NT2/D1 (cell line): ENCODE results near the gene TRIM68.

Source experiments
- DNase-seq: peaks from one replicate; pipeline ENCODE4 v3.0.0-alpha.2; 2011; ENCODE audit warnings: low read depth, low spot score
- H3K27me3 ChIP-seq: 2 replicates; pipeline ENCODE4 v1.6.0; 2011; ENCODE audit warnings: mild to moderate bottlenecking; ENCODE audit not compliant: insufficient read length, insufficient read depth
- H3K36me3 ChIP-seq: 2 replicates; pipeline ENCODE4 v1.6.1; 2011; ENCODE audit warnings: mild to moderate bottlenecking, low read length, mixed read lengths; ENCODE audit not compliant: insufficient read depth, insufficient read length
- H3K4me1 ChIP-seq: 2 replicates; pipeline ENCODE4 v1.5.1; 2011; ENCODE audit not compliant: insufficient read depth, insufficient read length
- H3K4me3 ChIP-seq: 2 replicates; pipeline ENCODE4 v1.5.1; 2011; ENCODE audit warnings: low read depth; ENCODE audit not compliant: insufficient read length
- H3K9ac ChIP-seq: 2 replicates; pipeline ENCODE4 v1.6.0; 2011; ENCODE audit warnings: low read depth; ENCODE audit not compliant: insufficient read length
- H3K9me3 ChIP-seq: 2 replicates; pipeline ENCODE4 v1.5.1; 2011; ENCODE audit warnings: mild to moderate bottlenecking, low read length; ENCODE audit not compliant: insufficient read depth
- SUZ12 ChIP-seq: IDR thresholded peaks from 2 replicates; pipeline ENCODE4 v1.6.1; 2011; ENCODE audit not compliant: insufficient read length, insufficient read depth; ENCODE audit errors: extremely low read depth
- YY1 ChIP-seq: IDR thresholded peaks from 2 replicates; pipeline ENCODE4 v1.6.1; 2011; ENCODE audit not compliant: insufficient read length, insufficient read depth
- ZNF274 ChIP-seq: IDR thresholded peaks from 2 replicates; pipeline ENCODE4 v1.6.1; 2011; ENCODE audit warnings: mild to moderate bottlenecking, low read depth, low read length

TRIM68 gene

DNA sequence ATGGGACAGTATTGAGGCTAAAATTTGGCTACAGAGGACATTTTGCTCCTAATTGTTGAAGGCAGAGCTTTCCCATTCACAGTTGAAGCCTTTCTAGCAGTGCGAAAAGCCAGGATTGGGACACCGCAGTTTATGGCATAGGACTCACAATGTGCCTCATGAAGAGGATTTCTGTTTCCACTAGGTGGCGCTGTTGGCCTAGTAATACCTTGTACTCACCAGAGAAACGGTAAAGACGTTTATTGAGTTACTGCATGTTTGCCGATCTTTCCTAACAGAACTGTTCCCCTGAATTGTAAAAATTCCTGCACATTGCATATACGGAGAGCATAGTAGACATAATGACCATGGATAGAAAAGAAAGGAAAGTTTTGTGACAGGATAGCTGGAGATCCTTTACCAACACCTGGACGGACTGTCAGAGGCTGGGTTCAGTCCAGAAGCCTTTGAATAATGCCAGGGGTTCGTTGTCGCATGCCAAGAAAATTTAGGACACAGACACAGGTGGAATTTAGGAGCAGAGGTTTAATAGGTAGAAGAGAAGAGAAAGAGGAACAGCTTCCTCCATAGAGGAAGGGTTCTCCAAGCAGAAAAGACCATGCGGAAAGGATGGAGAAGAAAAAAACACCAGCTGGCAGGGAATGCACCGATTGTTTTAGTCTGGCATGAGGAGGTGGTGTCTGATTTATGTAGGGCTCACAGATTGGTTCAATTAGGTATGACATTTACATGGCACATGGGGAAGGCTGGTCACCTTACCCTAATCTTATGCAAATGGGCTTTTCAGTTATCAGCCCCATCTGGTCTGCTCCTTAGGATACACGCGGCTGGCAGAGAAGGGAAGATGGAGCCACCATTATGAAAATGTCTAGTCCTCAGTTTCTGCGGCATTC lies 18.4 kb upstream of the TRIM68 start:
- Histone ChIP-seq H3K4me1 (no peaks in the 10 kb centered on the region), H3K9me3 (no peaks in the 10 kb centered on the region), H3K4me3 (no peak overlapping the region), H3K9ac (no peak overlapping the region), H3K36me3 (no peaks in the 10 kb centered on the region), H3K27me3 (no peaks in the 10 kb centered on the region)
- TF ChIP-seq SUZ12 (no peak), ZNF274 (no peak), YY1 (no peak)
- peak; percentile 80 for DNase-seq

DNA sequence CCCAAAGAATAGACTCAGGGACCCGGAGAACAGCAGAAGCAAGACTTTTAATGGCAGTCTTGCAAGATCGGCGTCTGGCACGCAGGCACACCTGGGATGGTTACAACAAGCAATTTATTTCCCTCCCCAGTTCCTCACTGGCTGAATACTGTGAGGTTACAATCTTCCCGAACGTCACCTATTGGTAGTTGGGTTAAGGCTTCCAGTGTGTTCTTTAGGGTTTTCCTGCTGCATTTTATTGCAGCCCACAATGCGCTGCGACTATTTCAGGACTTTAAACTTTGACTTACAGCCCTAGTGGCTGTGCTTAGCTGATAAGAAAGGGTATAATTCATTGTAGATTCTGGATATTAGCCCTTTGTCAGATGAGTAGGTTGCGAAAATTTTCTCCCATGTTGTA lies 11.5 kb upstream of the TRIM68 start:
- Histone ChIP-seq H3K4me1 (no peaks in the 10 kb centered on the region), H3K4me3 (no peak overlapping the region), H3K36me3 (no peaks in the 10 kb centered on the region), H3K9ac (no peak overlapping the region), H3K27me3 (no peaks in the 10 kb centered on the region), H3K9me3 (no peaks in the 10 kb centered on the region)
- no peak for DNase-seq
- TF ChIP-seq SUZ12 (no peak), YY1 (no peak)

DNA sequence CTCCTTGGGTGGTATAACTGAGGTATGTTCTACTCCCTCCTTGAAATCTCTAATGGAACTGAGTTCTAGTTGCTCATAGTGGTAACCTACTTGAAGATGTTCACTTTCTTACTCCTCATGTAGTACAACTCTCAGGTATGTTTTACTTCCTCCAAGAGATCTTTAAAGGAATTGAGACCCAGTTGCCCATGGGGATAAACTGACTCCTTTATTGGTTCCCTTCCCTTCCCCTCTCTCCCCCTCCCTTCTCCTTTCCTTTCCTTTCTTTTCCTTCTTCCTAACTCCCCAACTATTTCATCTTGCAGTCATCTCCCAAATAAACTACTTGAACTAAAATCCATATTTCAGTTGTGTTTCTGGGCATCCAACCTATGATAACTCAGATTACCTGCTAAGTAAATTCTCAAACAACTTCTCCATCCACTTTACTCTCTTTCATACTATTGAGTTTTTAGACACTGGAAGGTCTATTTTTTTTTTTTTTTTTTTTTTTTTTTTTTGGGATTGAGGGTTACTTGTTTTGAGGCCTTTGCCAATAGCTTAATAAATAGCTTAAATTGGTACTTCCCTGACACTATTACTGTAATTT lies 7.9 kb upstream of the TRIM68 start:
- DNase-seq = no peak
- no peak for TF ChIP-seq SUZ12
- no peak for TF ChIP-seq YY1
- no peak for TF ChIP-seq ZNF274

DNA sequence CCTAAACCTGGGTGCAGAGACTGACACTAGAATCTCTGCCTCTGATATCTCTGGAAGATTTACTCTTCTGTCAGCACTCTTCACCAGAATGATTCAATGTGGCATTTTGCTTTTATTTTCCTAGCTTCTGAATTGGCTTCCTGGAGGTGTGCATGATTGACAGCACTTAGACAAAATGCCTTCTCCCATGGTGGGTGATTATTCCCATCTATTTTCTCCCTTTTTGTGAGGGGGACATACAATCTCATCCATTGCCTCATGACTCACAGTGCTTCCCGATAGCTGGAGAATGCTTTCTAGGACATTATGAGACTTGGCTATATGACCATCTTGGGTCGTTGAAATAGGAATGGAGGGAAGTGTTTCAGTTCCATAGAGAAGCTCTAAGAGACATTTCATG lies 4.0 kb upstream of the TRIM68 start:
- no peak for TF ChIP-seq SUZ12
- TF ChIP-seq ZNF274 = no peak
- TF ChIP-seq YY1 = no peak
- Histone ChIP-seq H3K4me3 (no peak overlapping the region), H3K27me3 (no peaks in the 10 kb centered on the region), H3K4me1 (no peaks in the 10 kb centered on the region), H3K9ac (no peak overlapping the region), H3K36me3 (no peaks in the 10 kb centered on the region), H3K9me3 (0 out of 2 replicates have a peak, but pooled peaks cover 6% of the 10 kb centered on the region)
- DNase-seq = no peak

More for the DNA sequence above, 7.9 kb upstream of the TRIM68 start:
- Histone ChIP-seq H3K4me3 (no peak overlapping the region), H3K27me3 (no peaks in the 10 kb centered on the region), H3K9ac (no peak overlapping the region), H3K36me3 (no peaks in the 10 kb centered on the region), H3K9me3 (no peaks in the 10 kb centered on the region), H3K4me1 (no peaks in the 10 kb centered on the region)

DNA sequence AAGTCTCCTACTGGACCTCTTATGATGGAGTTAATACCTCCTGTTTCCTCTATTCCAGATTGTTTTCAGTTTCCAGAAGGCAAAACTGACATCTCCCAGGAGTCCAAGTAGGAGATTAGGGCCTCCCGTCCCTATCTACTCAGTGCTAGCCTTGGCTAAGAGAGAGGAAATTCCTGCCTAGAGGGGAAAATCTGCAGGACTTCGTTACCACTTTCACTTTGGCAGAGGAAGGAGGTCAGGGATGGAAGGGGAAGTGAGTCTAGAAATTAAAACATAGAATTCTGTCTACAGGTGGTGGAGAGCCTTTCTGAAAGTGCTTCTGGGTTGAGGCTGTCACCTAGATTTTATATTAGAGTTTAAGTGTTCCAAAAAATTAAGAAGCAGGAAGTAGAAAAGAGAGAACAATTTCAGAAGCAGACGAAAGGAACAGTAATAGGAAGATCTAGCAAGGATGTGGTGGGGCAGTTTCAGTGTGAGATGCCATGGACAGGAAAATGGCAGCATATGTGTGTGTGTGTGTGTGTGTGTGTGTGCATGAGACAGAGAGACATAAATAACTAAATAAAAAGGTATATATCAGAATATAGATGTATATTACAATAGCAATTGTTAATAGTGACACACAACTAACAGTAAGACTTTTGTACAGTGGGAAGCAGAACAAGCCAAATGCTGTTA lies 2.4 kb upstream of the TRIM68 start:
- Histone ChIP-seq H3K4me1 (no peaks in the 10 kb centered on the region), H3K36me3 (peaks cover 2% of the 10 kb centered on the region), H3K27me3 (no peaks in the 10 kb centered on the region), H3K9me3 (0 out of 2 replicates have a peak, but pooled peaks cover 6% of the 10 kb centered on the region), H3K9ac (no peak overlapping the region), H3K4me3 (no peak overlapping the region)
- no peak for TF ChIP-seq ZNF274
- TF ChIP-seq YY1 = no peak
- no peak for TF ChIP-seq SUZ12
- no peak for DNase-seq

DNA sequence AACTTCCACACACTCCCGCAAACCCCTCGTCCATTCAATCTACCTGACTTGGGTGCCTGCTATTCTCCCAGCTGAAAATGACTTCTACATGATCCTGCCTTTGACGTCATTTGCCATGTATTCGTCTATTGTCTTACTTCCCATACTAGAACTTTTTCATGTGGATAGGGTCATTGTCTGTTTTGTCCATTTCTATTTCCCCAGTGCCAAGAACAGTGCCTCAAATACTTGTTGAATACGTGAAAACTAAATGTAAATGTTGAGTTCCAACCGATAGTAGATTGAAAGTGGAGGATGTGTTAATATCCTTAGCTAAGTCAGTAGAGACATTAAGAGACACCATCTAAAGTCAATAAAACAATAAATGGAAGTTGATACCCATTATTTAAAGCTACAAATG lies 935 bp downstream of the TRIM68 start:
- H3K4me3 ChIP-seq = peak overlapping the region; percentile 68
- TF ChIP-seq ZNF274 = no peak
- TF ChIP-seq SUZ12 = no peak
- no peak for TF ChIP-seq YY1

More for the DNA sequence above, 935 bp downstream of the TRIM68 start:
- DNase-seq = no peak
- H3K9me3 ChIP-seq = 0 out of 2 replicates have a peak, but pooled peaks cover 6% of the 10 kb centered on the region
- H3K4me1 ChIP-seq = no peaks in the 10 kb centered on the region
- H3K9ac ChIP-seq = peak overlapping the region; percentile 44
- H3K27me3 ChIP-seq = no peaks in the 10 kb centered on the region
- peaks cover 29% of the 10 kb centered on the region for H3K36me3 ChIP-seq
